Omental fat pad (tissue), 4 donors: Measurements from ENCODE around the gene MUC13. TPM values are rescaled to one million over a fixed set of nuclear protein-coding genes. Genes with fewer than 3 reads are reported as not detected.

Experiments
- ATAC-seq: fragments of 150-250 bp; one replicate; pipeline ENCODE4 v1.9.1; 2016; ENCODE audit warnings: mild to moderate bottlenecking, moderate library complexity; ENCODE audit not compliant: low FRiP score
- DNase-seq: peaks from one replicate; pipeline ENCODE4 v3.0.0-alpha.2; 2019; ENCODE audit warnings: low spot score
- CTCF ChIP-seq, 3 donors: fragments of 450-650 bp; IDR thresholded peaks; one replicate each; pipeline ENCODE4 v1.5.1; 2016 to 2017; ENCODE audit warnings: antibody characterized with exemption in 3 of 3, mild to moderate bottlenecking in 3 of 3, moderate library complexity in 2 of 3
- total RNA-seq, 4 donors: library from RNA; depleted of rRNA; stranded (reverse); fragments of >200 nt; gene quantifications; one replicate each; pipeline ENCODE4 v1.1.0, GENCODE V29; 2016

MUC13 gene, protein sequence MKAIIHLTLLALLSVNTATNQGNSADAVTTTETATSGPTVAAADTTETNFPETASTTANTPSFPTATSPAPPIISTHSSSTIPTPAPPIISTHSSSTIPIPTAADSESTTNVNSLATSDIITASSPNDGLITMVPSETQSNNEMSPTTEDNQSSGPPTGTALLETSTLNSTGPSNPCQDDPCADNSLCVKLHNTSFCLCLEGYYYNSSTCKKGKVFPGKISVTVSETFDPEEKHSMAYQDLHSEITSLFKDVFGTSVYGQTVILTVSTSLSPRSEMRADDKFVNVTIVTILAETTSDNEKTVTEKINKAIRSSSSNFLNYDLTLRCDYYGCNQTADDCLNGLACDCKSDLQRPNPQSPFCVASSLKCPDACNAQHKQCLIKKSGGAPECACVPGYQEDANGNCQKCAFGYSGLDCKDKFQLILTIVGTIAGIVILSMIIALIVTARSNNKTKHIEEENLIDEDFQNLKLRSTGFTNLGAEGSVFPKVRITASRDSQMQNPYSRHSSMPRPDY
- total RNA-seq: not detected

DNA sequence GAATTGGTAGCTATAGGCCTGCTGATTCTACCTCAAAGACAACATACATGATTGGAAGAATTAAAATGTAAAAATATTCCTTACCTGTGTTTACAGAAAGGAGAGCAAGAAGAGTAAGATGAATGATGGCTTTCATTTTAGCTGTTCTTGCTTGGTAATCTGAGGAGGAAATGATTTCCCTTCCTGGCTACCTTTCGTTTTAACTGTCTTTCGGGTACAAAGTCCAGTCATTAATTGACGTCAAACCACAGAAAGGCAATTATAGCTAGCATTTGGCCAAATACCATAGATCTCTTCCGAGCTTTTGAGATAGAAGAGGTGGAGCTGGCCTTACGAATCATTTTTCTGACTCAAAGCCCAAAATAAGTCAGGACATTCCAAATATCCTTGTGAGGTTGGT, at the start of gene MUC13:
TSS of gene MUC13 (minus strand) at position 175 of the 400 bp plus-strand sequence. CDS start at position 136, 39 bp downstream.
- no peak for ATAC-seq
- TF ChIP-seq CTCF (IDR thresholded peaks at IDR 0.05): no peak
- no peak for DNase-seq

- no peak for TF ChIP-seq CTCF (IDR thresholded peaks at IDR 0.05)
- ATAC-seq (no peak), DNase-seq (no peak)
Observed at GRCh38 chr3:124982855-124983254, 48.3 kb upstream of the MUC13 start.

- TF ChIP-seq CTCF (IDR thresholded peaks at IDR 0.05): no peak
- no peak for ATAC-seq
- DNase-seq: no peak
Observed at GRCh38 chr3:124981472-124981871, 46.9 kb upstream of the MUC13 start.

GRCh38 chr3:124978627-124979026, 44.1 kb upstream of the MUC13 start:
- TF ChIP-seq CTCF (IDR thresholded peaks at IDR 0.05): no peak
- DNase-seq (no peak), ATAC-seq (no peak)

DNA sequence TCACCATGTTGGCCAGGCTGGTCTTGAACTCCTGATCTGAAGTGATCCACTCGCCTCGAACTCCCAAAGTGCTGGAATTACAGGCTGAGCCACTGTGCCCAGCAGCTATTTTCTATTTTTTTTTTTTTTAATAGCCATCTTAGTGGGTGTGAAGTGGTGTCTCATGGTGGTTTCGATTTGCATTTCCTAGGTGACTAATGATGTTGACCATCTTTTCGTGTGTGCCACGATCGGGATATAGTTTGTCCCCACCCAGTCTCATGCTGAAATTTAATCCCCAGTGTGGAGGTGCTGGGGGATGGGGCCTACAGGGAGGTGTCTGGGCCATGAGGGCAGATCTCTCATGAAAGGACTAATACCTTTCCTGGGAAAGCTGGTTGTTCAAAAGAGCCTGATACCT, 41.8 kb upstream of the MUC13 start:
- ATAC-seq: no peak
- TF ChIP-seq CTCF (IDR thresholded peaks at IDR 0.05): no peak
- DNase-seq: no peak

- no peak for DNase-seq
- no peak for ATAC-seq
- TF ChIP-seq CTCF (IDR thresholded peaks at IDR 0.05): no peak
Observed at GRCh38 chr3:124974691-124975090, 40.1 kb upstream of the MUC13 start.

DNA sequence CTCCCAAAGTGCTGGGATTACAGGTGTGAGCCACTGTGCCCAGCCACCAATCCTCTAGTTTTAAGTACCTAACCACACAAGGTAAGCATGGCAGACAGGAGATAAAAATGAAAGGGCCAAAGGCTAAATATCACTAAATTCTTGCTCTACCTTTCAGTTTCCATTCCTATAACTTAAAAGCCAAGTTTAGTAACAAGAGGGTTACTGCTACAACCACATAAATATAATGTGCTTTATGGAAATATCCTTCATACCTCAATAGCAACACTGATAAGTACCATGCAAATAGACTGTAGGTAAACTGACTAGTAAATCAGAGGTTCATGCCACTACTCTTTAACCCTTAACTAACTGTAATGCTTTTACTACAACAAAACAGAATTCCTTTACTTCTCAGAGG, 38.7 kb upstream of the MUC13 start:
- TF ChIP-seq CTCF (IDR thresholded peaks at IDR 0.05): no peak
- no peak for DNase-seq
- no peak for ATAC-seq
